DND-41 (cell line): Measurements from ENCODE around the gene PHACTR4.
"Not testable (repeated sequence)": the region's sequence is repeated elsewhere in the genome, so short reads cannot be mapped to it uniquely, and the experiment has no call there.

Experiments used
- ATAC-seq: fragments of 200-7000 bp; cut with Tn5 transposase; 3 replicates; pipeline ENCODE4 v1.9.1; 2021; ENCODE audit warnings: low read depth; ENCODE audit not compliant: insufficient read depth
- DNase-seq: peaks from one replicate; pipeline ENCODE4 v3.0.0-alpha.2; 2020
- H2AFZ ChIP-seq: 2 replicates; pipeline ENCODE4 v1.6.0; 2012; ENCODE audit warnings: low read depth, low read length
- H3K27ac ChIP-seq: 2 replicates; pipeline ENCODE4 v1.5.1; 2012; ENCODE audit warnings: low read length, inconsistent platforms
- H3K27me3 ChIP-seq: fragments of 200-600 bp; sonication (generic); 2 replicates; pipeline ENCODE4 v1.6.0; 2012; ENCODE audit warnings: low read length, mild to moderate bottlenecking, inconsistent platforms; ENCODE audit not compliant: insufficient read depth, poor library complexity
- H3K36me3 ChIP-seq: 2 replicates; pipeline ENCODE4 v1.5.1; 2012; ENCODE audit warnings: low read length, inconsistent platforms; ENCODE audit not compliant: insufficient read depth
- H3K4me1 ChIP-seq: 2 replicates; pipeline ENCODE4 v1.5.1; 2012; ENCODE audit warnings: mild to moderate bottlenecking, low read length; ENCODE audit not compliant: insufficient read depth
- H3K4me2 ChIP-seq: 2 replicates; pipeline ENCODE4 v1.6.0; 2012; ENCODE audit warnings: mild to moderate bottlenecking, moderate library complexity, low read length, inconsistent platforms; ENCODE audit not compliant: insufficient read depth
- H3K4me3 ChIP-seq, 2 experiments: fragments of 200-600 bp in 1 of 2; shearing (Covaris generic) in 1 of 2; 2 replicates each; pipeline ENCODE4 v1.5.1; 2012 to 2016; ENCODE audit warnings: inconsistent platforms in 2 of 2, low read length in 2 of 2, mild to moderate bottlenecking in 2 of 2, low read depth in 1 of 2, moderate library complexity in 1 of 2
- H3K79me2 ChIP-seq: 2 replicates; pipeline ENCODE4 v1.6.0; 2012; ENCODE audit warnings: low read length, inconsistent platforms; ENCODE audit not compliant: insufficient read depth
- H3K9ac ChIP-seq: 2 replicates; pipeline ENCODE4 v1.6.0; 2012; ENCODE audit warnings: low read depth, mild to moderate bottlenecking, inconsistent platforms, low read length, moderate library complexity
- H3K9me3 ChIP-seq: 2 replicates; pipeline ENCODE4 v1.5.1; 2012; ENCODE audit warnings: low read length, moderate library complexity, mild to moderate bottlenecking, inconsistent platforms; ENCODE audit not compliant: insufficient read depth, severe bottlenecking
- H4K20me1 ChIP-seq: 2 replicates; pipeline ENCODE4 v1.6.0; 2012; ENCODE audit warnings: low read length; ENCODE audit not compliant: insufficient read depth
- EZH2 ChIP-seq: IDR thresholded peaks from 3 replicates; pipeline ENCODE4 v1.6.1; 2012; ENCODE audit warnings: borderline replicate concordance, low read depth, mild to moderate bottlenecking, moderate library complexity, low read length, inconsistent platforms; ENCODE audit not compliant: severe bottlenecking
- TF ChIP-seq, protein P1 (sequence below): IDR thresholded peaks from 2 replicates; pipeline ENCODE4 v1.5.1; 2012; ENCODE audit warnings: borderline replicate concordance, low read length, moderate library complexity, mild to moderate bottlenecking; ENCODE audit not compliant: poor library complexity, severe bottlenecking; ENCODE audit errors: extremely low read depth

Gene PHACTR4

DNA sequence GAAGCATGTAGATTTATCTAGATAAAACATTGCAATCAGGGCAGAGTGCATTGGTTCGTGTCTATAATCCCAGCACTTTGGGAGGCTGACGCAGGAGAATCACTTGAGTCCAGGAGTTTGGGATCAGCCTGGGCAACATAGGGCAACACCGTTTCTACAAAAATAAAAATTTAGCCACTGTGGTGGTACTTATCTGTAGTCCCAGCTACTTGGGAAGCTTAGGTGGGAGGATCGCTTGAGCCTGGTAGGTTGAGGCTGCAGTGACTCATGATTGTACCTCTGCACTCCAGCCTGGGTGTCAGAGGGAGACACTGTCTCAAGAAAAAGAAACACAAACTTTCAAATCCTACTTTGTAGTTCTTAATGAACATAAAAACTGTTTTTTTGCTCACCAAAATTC, 72.1 kb downstream of the PHACTR4 start:
- Histone ChIP-seq H3K4me3 (no peak overlapping the region), H3K4me2 (no peak overlapping the region), H3K4me1 (peaks cover 6% of the 10 kb centered on the region; the same call in 1 of the 2 replicates), H3K27ac (no peak overlapping the region), H4K20me1 (no peaks in the 10 kb centered on the region), H3K9me3 (no peaks in the 10 kb centered on the region), H3K27me3 (no peaks in the 10 kb centered on the region), H3K36me3 (no peaks in the 10 kb centered on the region), H3K9ac (no peak overlapping the region), H3K79me2 (peaks cover 34% of the 10 kb centered on the region), H2AFZ (no peak overlapping the region)
- DNase-seq: no peak
- ATAC-seq: no peak
- no peak for TF ChIP-seq EZH2
- TF ChIP-seq, protein P1, sequence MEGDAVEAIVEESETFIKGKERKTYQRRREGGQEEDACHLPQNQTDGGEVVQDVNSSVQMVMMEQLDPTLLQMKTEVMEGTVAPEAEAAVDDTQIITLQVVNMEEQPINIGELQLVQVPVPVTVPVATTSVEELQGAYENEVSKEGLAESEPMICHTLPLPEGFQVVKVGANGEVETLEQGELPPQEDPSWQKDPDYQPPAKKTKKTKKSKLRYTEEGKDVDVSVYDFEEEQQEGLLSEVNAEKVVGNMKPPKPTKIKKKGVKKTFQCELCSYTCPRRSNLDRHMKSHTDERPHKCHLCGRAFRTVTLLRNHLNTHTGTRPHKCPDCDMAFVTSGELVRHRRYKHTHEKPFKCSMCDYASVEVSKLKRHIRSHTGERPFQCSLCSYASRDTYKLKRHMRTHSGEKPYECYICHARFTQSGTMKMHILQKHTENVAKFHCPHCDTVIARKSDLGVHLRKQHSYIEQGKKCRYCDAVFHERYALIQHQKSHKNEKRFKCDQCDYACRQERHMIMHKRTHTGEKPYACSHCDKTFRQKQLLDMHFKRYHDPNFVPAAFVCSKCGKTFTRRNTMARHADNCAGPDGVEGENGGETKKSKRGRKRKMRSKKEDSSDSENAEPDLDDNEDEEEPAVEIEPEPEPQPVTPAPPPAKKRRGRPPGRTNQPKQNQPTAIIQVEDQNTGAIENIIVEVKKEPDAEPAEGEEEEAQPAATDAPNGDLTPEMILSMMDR: no peak

GRCh38 chr1:28443550-28443949, 74.0 kb downstream of the PHACTR4 start:
- Histone ChIP-seq H3K4me1 (no peaks in the 10 kb centered on the region), H3K4me3 (no peak overlapping the region), H3K9me3 (no peaks in the 10 kb centered on the region), H3K9ac (no peak overlapping the region), H3K27ac (no peak overlapping the region), H3K27me3 (no peaks in the 10 kb centered on the region), H3K4me2 (no peak overlapping the region), H4K20me1 (no peaks in the 10 kb centered on the region), H2AFZ (no peak overlapping the region), H3K36me3 (no peaks in the 10 kb centered on the region), H3K79me2 (peaks cover 40% of the 10 kb centered on the region)
- no peak for DNase-seq
- TF ChIP-seq, protein P1: no peak
- no peak for TF ChIP-seq EZH2
- ATAC-seq: no peak

DNA sequence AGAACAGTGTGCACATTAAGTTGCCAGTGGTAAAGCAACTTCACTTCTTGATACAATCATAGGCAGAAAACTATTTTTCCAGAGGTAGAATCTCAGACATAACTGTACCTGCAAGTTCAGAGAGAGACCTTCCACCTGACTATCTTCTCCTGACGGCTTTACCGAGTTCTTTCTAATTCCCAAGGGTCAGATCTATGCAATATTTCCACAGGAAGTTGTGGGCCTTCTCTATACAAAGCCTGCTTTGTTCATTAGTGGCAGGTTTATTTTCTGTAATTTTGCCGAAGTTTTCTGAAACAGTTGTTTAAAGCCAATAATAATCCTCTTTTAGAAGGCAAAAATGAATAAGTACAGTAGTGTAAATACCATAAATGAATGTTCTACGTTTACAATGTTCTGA, 78.1 kb downstream of the PHACTR4 start:
- no peak overlapping the region for H3K9ac ChIP-seq
- TF ChIP-seq, protein P1: no peak
- TF ChIP-seq EZH2: no peak
- H3K9me3 ChIP-seq: no peaks in the 10 kb centered on the region
- no peaks in the 10 kb centered on the region for H3K36me3 ChIP-seq
- H3K4me3 ChIP-seq: no peak overlapping the region
- no peak for DNase-seq
- no peak overlapping the region for H3K27ac ChIP-seq
- H4K20me1 ChIP-seq: peaks cover 7% of the 10 kb centered on the region; the same call in 1 of the 2 replicates
- no peak for ATAC-seq
- no peak overlapping the region for H2AFZ ChIP-seq
- peaks cover 6% of the 10 kb centered on the region for H3K4me1 ChIP-seq
- no peaks in the 10 kb centered on the region for H3K27me3 ChIP-seq
- peaks cover 55% of the 10 kb centered on the region for H3K79me2 ChIP-seq
- no peak overlapping the region for H3K4me2 ChIP-seq

DNA sequence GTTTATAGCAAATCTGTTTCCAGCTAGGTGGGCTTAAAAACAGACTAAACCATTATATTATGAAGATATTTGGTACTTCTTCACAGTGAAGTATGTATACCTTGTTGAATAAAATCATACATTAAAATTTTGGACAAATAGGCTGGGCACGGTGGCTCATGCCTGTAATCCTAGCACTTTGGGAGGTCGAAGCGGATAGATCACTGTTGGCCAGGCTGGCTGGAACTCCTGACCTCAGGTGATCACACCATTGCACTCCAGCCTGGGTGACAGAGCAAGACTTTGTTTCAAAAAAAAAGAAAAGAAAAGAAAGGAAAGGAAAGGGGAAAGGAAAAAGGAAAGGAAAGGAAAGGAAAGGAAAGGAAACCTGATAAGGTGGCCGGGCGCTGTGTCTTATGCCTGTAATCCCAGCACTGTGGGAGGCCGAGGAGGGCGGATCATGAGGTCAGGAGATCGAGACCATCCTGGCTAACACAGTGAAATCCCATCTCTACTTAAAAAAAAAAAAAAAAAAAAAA, 78.6 kb downstream of the PHACTR4 start:
- H3K4me2 ChIP-seq, H3K9ac ChIP-seq, H2AFZ ChIP-seq, DNase-seq, H3K27me3 ChIP-seq, H3K36me3 ChIP-seq, H3K9me3 ChIP-seq, ATAC-seq, H3K27ac ChIP-seq, H3K4me1 ChIP-seq, H3K4me3 ChIP-seq, H4K20me1 ChIP-seq: not testable (repeated sequence)
- H3K79me2 ChIP-seq: peaks cover 54% of the 10 kb centered on the region
